HL-60 (cell line): ENCODE data around the gene IL1R1.

ENCODE experiments used
- DNase-seq, 2 experiments: peaks; one replicate each; pipeline ENCODE4 v3.0.0-alpha.2; 2010 to 2020; ENCODE audit warnings: low read depth in 1 of 2, low spot score in 1 of 2
- H3K27ac ChIP-seq: fragments of 250-450 bp; sonication (Bioruptor Pico); replicated peaks from 2 replicates; pipeline ENCODE4 v1.5.1; 2020; ENCODE audit warnings: mild to moderate bottlenecking, moderate library complexity
- H3K27me3 ChIP-seq: fragments of 250-450 bp; sonication (Bioruptor Pico); 2 replicates; pipeline ENCODE4 v1.5.1; 2021; ENCODE audit warnings: mild to moderate bottlenecking, moderate library complexity; ENCODE audit not compliant: insufficient read depth, poor library complexity, severe bottlenecking
- H3K4me3 ChIP-seq: replicated peaks from 2 replicates; pipeline ENCODE4 v1.5.1; 2011; ENCODE audit warnings: mild to moderate bottlenecking, control low read depth, low read length; ENCODE audit not compliant: insufficient read depth
- CTCF ChIP-seq: IDR thresholded peaks from one replicate; pipeline ENCODE4 v1.5.1; 2011; ENCODE audit warnings: low read length, control low read depth, inconsistent platforms; ENCODE audit not compliant: insufficient read depth
- GABPA ChIP-seq: IDR thresholded peaks from 2 replicates; pipeline ENCODE4 v1.6.1; 2012; ENCODE audit warnings: low read depth
- POLR2AphosphoS5 ChIP-seq: IDR thresholded peaks from 2 replicates; pipeline ENCODE4 v1.6.1; 2012; ENCODE audit warnings: low read depth
- REST ChIP-seq: IDR thresholded peaks from 2 replicates; pipeline ENCODE4 v1.6.1; 2012; ENCODE audit warnings: low read depth; ENCODE audit not compliant: insufficient replicate concordance
- SPI1 ChIP-seq: IDR thresholded peaks from 2 replicates; pipeline ENCODE4 v1.6.1; 2012; ENCODE audit warnings: low read depth, mild to moderate bottlenecking, borderline replicate concordance

IL1R1 gene

GRCh38 chr2:102181919-102182635 is 39.5 kb downstream of the IL1R1 start:
- Histone ChIP-seq H3K4me3 (no peak overlapping the region), H3K27me3 (no peaks in the 10 kb centered on the region), H3K27ac (no peak overlapping the region)
- TF ChIP-seq POLR2AphosphoS5 (no peak), CTCF (no peak), GABPA (no peak), SPI1 (no peak), REST (no peak)
- peak in 1 of 2 experiments; percentile 11 for DNase-seq

GRCh38 chr2:102184018-102184417 is 41.5 kb downstream of the IL1R1 start:
- no peak for DNase-seq
- Histone ChIP-seq H3K4me3 (no peak overlapping the region), H3K27ac (no peak overlapping the region), H3K27me3 (no peaks in the 10 kb centered on the region)
- TF ChIP-seq POLR2AphosphoS5 = no peak
- no peak for TF ChIP-seq REST
- TF ChIP-seq GABPA = no peak
- TF ChIP-seq SPI1 = no peak
- no peak for TF ChIP-seq CTCF

DNA sequence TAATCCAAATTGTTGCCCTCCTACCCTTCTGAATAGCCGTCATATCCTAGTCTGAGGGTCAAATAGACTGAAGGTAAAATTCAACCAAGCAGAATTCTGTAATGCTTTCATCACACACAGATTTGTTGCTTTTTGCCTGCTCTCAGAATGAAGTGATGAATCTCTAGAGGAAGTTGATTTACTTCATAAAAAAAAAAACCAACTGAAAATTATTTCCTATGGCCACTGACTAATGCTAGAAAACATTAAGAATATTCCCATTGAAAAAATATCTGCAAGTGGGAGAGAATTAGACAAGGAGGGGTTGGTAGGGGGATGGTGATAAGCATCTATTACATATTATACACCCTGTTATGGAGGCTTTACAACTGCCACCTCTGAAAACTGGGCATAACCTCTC is 42.0 kb downstream of the IL1R1 start:
- Histone ChIP-seq H3K27me3 (no peaks in the 10 kb centered on the region), H3K4me3 (no peak overlapping the region), H3K27ac (no peak overlapping the region)
- DNase-seq = no peak
- no peak for TF ChIP-seq GABPA
- no peak for TF ChIP-seq SPI1
- TF ChIP-seq POLR2AphosphoS5 = no peak
- TF ChIP-seq REST = no peak
- TF ChIP-seq CTCF = no peak
